MV-4-11 (cell line): ENCODE results near the gene OR4C3.
"Not testable (repeated sequence)": the region's sequence is repeated elsewhere in the genome, so short reads cannot be mapped to it uniquely, and the experiment has no call there.

ENCODE experiments used
- DNase-seq: peaks from one replicate; lab custom pipeline; 2025; lab: John Stamatoyannopoulos, UW

OR4C3 gene

DNA sequence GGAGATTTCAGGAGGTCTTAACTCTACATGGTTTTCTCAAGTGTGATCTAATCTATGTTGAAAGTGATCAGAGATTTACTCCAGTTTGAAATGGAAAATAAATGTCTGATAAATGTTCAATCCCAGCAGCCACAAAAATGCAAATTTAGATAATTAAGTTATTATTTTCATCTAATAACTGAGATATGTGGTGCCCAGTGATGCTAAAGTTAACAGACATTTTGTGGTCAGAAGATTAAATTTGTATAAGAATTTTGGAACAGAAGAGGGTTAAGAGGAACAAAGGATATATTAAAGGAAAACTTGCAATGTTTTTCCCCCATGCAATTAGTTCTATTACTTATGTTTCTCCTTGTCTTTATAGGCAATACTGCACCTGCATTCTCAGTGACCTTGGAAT lies at the start of gene OR4C3:
Gene OR4C3 (plus strand): TSS at position 301 of the 400 bp plus-strand sequence. CDS start 102 bp downstream, outside the sequence.
- DNase-seq: not testable (repeated sequence)

DNA sequence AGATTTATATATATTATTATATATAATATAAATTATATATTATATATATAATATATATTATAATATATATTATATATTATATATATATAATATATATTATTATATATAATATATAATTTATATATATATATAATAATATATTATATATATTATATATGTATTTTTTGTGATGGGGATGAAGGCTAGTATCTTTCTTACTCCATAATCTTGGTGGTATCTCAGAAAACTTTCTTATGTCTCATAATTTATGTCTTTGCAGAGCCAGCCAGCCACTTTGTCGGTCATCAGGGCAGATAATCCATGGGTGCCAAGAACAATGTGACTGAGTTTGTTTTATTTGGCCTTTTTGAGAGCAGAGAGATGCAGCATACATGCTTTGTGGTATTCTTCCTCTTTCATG lies 18.8 kb upstream of the OR4C3 start, which contains the start of gene OR4S1:
Gene OR4S1 (plus strand): TSS at position 301 of the 400 bp plus-strand sequence. CDS start 0 bp downstream, at position 301.
- DNase-seq: no peak

GRCh38 chr11:48307760-48308386 lies 16.8 kb upstream of the OR4C3 start:
- peak; percentile 37 for DNase-seq

DNA sequence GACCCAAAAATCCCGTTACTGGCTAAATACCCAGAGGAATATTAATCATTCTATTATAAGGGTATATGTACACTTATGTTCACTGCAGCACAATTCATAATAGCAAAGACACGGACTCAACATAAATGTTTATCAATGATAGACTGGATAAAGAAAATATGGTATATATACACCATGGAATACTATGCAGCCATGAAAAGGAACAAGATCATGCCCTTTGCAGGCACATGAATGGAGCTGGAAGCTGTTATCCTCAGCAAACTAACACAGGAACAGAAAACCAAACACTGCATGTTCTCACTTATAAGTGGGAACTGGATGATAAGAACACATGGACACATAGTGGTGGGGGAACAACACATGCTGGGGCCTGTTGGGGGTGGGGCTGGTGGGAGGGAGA lies 11.1 kb upstream of the OR4C3 start:
- DNase-seq: not testable (repeated sequence)

DNA sequence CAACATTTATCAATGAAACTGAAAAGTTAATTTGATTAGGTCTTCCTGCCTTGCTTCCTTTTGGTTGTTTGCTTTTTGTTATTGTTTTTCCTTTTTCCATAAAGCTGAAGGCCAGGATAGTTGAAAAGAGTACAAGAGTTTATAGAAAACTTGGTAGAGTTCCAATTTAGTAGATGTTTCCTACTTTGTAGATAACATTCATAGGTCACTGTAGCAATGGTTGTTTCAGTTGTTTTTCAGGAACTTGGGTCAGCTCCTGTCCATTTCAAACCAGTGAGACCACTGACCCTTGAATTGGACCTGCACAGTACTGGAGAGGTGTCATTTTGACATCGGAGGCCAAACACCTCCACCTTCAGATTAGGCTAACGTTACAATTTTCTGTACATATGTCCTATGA lies 4.9 kb upstream of the OR4C3 start:
- not testable (repeated sequence) for DNase-seq

DNA sequence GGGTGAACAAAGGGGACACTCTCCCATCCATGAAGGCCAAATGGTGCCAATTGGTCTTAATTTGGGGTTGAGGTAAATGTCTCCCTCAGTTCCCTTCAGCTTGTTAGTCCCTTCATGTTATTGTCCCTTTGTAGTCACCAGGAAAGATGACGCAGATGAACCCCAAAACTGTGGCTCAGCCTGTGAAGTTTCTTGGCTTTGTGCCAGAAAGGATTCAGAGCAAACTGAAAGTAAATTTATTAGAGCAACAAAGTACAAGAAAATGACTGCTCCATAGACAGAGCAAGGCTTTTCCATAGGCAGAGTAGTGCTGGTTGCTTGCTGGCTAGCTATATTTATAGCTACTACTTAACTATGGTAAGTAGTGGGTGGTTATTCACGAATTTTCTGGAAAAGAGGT lies 16.7 kb downstream of the OR4C3 start:
- no peak for DNase-seq

DNA sequence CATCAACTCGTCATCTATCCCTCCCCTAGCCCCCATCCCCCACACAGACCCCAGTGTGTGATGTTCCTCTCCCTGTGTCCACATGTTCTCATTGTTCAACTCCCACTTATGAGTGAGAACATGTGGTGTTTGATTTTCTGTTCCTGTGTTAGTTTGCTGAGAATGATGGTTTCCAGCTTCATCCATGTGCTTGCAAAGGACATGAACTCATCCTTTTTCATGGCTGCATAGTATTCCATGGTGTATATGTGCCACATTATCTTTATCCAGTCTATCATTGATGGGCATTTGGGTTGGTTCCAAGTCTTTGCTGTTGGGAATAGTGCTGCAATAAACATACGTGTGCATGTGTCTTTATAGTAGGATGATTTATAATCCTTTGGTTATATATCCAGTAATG lies 17.8 kb downstream of the OR4C3 start:
- not testable (repeated sequence) for DNase-seq

- not testable (repeated sequence) for DNase-seq
Observed at GRCh38 chr11:48346286-48346685, 21.6 kb downstream of the OR4C3 start.

- DNase-seq: no peak
Observed at GRCh38 chr11:48354013-48354412, 29.3 kb downstream of the OR4C3 start.

- DNase-seq: no peak
Observed at GRCh38 chr11:48354677-48355076, 30.0 kb downstream of the OR4C3 start.

GRCh38 chr11:48361289-48361688 lies 36.6 kb downstream of the OR4C3 start:
- not testable (repeated sequence) for DNase-seq

- DNase-seq: no peak
Observed at GRCh38 chr11:48366365-48366764, 41.6 kb downstream of the OR4C3 start, which contains the start of gene OR4C5. Gene OR4C5 (minus strand): TSS chr11:48366465. CDS start chr11:48366465, 0 bp downstream.
